EH (cell line): ENCODE results near the gene MICU2.

ENCODE experiments used
- DNase-seq: peaks from one replicate; pipeline ENCODE4 v3.0.0-alpha.2; 2015; ENCODE audit warnings: low read depth

The MICU2 gene

DNA sequence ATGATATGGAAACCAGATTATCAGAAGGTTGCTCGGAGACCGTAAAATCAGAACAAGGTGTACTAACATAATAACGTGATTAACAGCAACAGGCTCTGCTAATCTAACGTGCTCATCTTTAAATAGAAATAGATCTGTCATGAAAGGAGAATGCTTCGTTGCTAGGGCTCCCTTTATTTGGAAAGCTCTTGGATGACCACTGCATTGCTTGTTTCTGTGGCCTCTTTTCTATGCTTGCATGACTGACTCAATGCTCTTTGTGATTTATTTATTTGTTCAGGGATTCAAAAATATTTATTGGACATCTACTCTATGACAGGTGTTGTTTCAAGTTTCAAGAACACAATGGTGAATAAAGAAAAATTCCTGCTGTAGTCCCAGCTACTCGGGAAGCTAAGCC lies 122.6 kb downstream of the MICU2 start:
- DNase-seq = peak; percentile 20

DNA sequence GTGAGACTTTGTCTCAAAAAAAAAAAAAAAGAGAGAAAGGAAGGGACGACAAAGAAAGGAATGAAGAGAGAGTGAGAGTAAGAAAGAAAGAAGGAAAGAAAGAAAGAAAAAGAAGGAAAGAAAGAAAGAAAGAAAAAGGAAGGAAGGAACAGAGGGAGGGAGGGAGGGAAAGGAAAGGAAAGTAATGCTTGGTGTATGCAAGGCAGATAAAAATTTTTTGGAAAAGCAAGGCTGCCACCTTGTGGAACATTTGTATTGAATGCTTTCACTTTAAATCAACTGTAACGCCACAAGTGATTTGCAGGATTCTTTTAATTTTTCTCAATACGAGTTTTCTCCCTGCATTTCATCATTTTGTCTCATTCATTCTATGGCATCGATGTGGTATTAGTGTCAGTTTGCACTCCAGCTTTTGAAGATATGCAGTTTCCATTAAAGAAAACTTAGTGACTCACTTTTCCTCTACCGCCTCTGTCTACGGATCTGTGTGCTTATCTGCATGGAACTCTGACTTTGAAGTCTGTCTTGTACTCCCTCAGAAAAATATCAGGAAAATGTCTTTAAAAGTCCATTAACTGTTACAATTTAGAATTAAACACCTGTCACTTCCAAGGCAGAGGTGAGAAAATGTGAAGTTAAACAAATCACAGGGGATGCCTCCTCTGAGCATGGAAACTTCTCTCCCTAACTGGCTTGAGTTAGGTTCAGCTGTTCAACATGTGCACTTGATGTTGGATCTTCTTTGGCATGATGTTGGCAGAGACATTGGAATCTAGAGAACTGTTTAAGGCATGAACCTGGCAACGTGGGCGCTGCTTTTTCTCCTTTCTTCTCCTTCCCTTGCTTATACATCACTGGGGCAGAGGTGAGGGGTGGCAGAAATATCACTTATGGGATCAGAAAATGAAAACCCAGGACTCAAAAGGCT lies 124.8 kb downstream of the MICU2 start:
- peak; percentile 81 for DNase-seq

DNA sequence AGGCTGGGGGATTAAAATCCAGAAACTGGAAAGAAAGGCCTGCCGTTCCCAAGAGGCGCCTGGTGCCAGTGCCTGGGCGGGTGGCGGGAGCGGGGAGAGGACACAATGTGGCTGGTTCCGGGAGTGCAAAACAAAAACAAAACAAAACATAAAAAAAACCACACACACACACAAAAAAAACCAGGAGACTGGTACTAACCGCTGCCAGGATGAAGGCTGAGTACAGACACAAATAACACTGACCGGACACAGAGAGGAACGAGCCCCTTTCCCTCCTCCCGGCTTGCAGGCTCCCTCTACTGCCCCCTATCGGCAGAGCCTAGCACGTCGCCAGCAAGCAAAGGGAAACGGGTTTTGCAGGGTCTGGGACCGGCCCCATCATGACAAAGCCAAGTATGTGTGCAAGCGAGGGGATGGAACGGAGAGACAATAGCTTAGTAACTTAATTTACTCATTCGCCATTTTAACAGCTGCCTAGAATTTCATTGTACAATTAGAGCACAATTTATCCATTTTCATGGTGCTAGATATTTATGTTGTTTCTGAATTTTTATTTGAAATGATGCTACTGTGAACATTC lies 127.0 kb downstream of the MICU2 start:
- DNase-seq = peak; percentile 74

DNA sequence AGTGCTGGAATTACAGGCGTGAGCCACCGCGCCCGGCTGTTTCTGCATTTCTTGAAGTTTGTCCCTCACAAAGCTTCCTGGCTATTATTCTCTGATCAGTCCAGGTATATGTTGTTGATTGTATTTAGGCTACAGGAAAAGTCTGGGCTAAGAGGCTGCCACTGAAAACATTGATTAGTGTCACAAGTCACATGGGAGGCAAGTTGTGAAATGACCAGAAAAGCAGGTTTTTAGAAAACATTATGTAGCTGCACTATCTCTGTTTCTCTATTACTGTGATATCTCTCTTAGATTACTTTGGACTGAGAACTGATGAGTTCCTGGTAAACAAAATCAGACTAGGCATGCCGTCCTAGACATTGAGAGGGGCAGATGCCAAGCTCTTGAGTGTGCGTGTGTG lies 128.9 kb downstream of the MICU2 start:
- DNase-seq = no peak

DNA sequence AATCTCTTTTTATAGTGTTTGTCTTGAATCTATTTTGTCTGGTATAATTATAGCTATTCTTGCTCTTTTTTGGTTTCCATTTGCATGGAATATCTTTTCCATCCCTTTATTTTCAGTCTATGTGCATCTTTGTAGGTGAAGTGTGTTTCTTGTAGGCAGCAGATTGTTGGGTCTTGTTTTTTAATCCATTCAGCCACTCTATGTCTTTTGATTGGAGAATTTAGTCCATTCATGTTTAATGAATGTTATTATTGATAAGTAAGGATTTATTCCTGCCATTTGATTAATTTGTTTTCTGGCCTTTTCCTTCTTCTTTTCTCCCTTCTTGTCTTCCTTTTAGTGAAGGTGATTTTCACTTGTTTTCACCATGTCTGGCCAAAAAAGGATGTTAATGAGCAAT lies 133.2 kb downstream of the MICU2 start:
- no peak for DNase-seq

DNA sequence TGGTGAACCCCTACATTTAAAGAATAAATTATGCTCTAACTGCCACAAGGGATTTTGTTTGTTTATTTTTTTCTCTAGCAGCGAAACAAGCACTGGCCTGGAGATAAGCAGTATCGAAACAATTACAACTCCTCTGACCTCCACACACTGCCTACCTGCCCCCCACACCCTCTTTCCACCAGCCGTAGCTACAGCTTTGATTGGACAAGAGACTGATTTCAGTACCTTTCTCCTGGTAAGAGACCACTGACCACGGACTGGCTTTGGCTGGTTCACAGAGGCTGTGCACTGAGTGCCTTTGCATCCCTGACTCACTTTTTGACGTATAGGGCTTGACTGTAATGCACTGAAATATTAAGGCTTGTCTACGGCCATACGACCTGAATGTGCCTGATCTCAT lies 137.4 kb downstream of the MICU2 start:
- DNase-seq = no peak

DNA sequence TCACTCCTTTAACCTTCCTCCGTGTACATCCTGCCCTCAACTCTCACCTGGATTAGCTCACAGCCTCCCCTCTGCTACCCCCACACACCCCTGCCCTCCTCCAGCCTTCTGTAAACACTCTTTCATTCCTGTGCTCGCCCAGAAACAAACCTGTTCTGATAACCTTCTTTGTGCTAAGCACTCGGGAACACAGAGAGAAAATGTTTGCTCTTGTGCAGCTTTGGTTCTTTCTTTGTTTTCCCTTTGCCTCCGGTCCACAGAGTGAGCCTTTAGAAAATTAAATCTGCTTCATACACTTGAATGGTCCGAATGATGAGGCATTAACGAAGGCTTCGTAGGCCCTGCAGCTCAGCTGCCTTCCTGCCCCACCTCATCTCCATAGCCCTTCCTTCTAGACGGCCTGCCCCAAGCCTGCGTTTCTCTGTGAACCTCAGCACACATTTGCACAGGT lies 138.2 kb downstream of the MICU2 start:
- no peak for DNase-seq

DNA sequence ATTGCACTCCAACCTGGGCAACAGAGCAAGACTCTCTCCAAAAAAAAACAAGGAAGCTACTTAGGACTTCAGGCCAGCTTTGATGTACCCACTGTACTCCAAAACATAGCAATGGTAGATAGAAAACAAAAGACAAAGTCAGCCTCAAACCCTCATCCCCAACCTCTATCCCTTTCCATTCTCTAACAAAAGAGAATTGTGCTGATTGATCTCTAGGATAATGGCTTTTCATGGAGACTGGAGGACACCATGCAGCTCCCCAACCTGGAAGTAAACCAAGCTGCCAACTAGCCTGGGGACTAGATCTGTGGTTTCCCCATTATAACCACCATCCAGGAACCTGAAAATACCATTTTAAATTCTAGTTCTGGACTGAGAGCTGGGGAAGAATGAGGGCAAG lies 140.5 kb downstream of the MICU2 start:
- DNase-seq = no peak

DNA sequence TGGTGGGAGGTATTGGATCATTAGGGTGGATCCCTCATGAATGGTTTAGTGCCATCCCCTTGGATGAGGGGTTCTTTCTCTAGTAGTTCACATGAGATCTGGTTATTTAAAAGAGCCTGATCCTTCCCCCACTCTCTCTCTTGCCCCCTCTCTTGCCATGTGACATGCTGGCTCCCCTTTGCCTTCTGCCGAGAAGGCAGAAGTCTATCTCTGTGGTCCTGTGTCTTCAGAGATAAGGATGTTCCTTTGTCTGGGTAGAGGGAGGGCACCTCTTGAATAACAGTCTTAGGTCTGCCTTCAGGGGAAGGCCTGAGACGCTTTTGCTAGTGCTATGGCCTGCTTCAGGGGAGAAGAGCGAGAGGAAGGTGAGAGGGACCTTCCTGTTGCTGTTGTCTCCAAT lies 142.8 kb downstream of the MICU2 start:
- no peak for DNase-seq

DNA sequence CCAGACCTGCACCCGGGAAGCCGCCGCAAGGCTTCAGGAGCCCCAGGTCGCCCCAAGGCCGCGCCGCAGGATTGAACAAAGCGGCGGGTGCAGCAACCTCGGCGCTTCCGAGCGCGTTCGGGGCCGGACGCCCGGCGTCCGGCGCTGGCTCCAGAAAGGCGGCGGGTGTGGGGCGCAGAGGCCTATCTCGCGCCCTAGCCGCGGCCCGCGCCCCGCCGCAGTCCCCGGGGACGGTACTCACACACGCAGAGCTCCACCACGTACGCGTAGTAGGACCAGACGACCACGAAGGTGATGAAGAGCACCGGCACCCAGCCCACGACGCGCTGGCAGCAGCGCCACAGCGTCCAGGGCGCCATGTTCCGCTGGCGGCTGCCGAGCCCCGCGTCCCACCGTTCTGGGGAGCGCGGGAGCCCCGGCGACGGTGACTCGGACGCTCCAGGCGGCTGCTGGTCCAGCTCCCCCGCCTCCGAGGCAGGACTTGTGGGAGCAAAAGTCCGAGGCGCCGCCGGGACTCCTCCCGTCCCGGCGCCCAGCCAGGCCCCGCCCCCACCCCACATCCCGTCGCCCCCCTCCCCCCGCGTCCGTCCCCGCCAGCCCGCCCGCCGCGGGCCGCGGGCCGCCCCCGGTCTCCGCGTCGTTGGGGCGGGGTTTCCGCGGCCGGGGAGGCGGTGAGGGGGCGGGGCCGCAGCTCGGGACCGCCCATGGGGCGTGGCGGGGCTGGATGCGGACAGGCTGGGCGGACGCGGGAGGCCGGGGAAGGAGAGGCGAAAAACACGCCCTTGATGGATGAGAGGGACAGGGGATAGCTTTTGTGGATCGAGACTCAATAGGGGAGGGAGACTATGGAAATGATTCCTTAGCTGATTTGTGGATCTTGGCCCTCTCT lies 144.9 kb downstream of the MICU2 start, which contains the start of gene ZDHHC20:
ZDHHC20 (minus strand) TSS at position 491 of the 889 bp plus-strand sequence; CDS start at position 359, 132 bp downstream.
- peak; percentile 88 for DNase-seq

DNA sequence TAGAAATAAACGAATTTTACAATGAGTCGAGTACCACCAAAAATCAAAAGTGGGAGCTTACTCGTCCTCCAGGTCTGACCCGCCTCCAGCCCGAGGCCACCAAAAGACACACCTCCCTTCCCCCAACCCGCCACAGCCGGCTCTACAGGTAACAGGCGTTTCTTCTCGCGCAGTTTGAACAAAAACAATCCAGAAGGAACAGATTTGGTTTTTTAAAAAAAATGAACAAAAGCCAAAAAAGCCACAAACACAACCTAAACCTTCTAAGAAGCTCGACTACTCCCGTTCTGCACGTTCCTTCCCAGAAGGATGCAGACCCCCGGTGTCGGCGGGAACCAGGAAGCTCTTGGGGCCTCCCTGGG lies 145.5 kb downstream of the MICU2 start:
- peak; percentile 22 for DNase-seq

DNA sequence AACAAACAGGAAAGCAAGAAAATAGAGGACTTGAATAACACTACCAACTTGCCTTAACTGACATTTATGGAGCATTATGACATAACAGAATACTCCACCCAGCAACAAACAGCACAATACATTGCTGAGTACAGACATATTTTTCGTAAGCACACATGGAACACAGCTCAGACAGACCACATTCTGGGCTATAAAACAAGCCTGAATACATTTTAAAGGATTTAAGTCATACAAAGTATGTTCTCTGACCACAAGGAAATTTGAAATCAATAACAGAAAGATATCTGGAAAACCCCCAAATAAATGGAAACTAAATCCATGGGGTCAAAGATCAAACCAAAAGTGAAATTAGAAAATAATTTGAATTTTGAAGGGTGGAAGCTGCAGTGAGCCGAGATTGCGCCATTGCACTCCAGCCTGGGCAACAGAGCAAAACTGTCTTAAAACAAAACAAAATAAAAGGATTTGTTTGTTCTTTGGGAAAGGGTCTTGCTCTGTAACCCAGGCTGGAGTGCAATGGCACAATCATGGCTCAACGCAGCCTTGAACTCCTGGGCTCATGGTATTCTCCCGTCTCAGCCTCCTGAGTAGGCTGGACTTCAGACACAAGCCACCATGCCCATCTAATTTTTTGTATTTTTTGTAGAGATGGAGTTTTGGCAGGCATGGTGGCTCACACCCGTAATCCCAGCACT lies 150.4 kb downstream of the MICU2 start:
- DNase-seq = peak; percentile 8

DNA sequence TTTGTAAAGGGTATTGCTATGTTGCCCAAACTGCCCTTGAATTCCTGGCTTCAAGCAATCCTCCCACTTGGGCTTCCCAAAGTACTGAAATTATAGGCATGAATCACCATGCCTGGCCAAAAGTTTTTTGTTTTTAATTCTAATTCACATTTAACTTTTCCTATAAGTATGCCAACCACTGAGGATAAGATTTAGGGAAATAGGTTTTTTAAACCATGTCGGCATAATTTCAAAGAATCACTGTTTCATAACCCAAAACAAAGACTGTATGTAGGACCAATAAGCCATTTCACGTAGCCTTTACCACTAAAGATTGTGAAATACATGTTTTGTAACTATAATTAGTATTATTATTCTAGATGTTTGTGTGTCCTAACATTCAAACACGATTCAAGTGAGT lies 153.0 kb downstream of the MICU2 start:
- DNase-seq = no peak

DNA sequence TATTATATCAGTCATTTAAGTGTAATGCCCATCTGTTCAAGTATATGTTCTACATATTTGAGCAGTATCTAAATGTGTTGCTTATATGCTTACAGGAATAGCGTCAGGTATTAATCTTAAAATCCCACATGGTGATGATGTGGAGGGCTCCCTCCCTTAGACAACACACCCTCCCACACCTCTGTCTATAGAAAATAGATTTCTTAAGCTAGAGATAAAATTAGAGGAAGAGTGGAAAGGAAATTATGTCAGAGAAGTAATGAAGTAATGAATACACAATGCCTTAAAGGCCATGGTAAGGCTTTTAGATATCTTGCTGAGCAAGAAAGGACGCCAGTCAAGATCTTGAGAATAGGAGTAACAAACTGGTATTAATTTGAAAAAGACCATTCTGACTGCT lies 157.3 kb downstream of the MICU2 start:
- DNase-seq = no peak

DNA sequence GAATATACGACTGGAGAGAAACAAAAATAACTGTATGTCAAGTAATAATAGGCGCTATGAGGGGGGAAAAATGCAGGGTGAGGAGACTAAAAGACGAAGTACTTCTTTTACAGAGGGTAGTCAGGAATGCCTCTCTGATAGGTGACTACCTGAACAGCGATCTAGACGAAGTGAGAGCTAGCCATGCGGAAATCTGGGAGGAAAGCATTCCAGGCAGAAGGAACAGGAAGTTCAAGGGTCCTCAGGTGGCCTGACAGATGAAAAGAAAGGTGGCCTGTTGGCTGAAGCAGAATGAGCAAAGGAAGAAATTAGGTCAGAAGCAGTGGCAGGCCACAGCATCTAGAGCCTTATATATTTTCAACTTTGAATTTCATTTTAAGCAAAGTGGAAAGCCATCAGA lies 158.2 kb downstream of the MICU2 start:
- no peak for DNase-seq

DNA sequence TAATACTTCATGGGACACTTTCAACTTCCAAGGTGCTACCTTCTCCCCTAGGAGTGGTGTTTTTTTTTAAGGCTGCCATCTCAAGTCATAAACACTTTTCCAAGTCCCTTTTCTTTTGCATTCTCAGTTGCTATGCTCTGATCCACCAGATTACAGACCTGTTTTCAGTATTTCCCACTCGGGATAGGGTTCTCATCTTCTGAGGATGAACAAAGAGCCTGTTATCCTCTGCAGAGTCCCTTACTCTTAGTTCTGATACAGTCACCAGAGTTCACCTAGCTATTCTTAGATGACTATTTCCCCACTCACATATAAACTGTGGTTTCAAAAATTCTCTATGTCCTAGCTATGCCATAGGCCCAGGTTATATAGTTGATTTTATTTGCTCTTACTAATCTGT lies 160.8 kb downstream of the MICU2 start:
- DNase-seq = no peak
